Parathyroid adenoma (tissue), 2 donors: ENCODE data around the gene MAK.
A peak's percentile ranks its signal among the peaks of the same experiment; 100 is the strongest.
"Not testable (repeated sequence)": the region's sequence is repeated elsewhere in the genome, so short reads cannot be mapped to it uniquely, and the experiment has no call there.

Experiments
- H2AFZ ChIP-seq: fragments of 300-600 bp; sonication (generic); one replicate; pipeline ENCODE4 v1.7.0; 2017; ENCODE audit warnings: antibody characterized with exemption, mild to moderate bottlenecking
- H3K27ac ChIP-seq: fragments of 300-600 bp; sonication (generic); one replicate; pipeline ENCODE4 v1.7.0; 2017
- H3K27me3 ChIP-seq: fragments of 300-600 bp; sonication (generic); one replicate; pipeline ENCODE4 v1.7.0; 2017; ENCODE audit warnings: low read length; ENCODE audit not compliant: control insufficient read depth, insufficient read depth
- H3K36me3 ChIP-seq: fragments of 300-600 bp; sonication (generic); one replicate; pipeline ENCODE4 v1.7.0; 2017; ENCODE audit warnings: low read length; ENCODE audit not compliant: control insufficient read depth, insufficient read depth
- H3K4me1 ChIP-seq: fragments of 300-600 bp; sonication (generic); one replicate; pipeline ENCODE4 v1.7.0; 2017; ENCODE audit warnings: control low read depth
- H3K4me2 ChIP-seq: fragments of 300-600 bp; sonication (generic); one replicate; pipeline ENCODE4 v1.7.0; 2017; ENCODE audit warnings: low read length
- H3K4me3 ChIP-seq: fragments of 300-600 bp; sonication (generic); one replicate; pipeline ENCODE4 v1.7.0; 2017; ENCODE audit warnings: low read depth, low read length
- H3K79me2 ChIP-seq: fragments of 300-600 bp; sonication (generic); one replicate; pipeline ENCODE4 v1.7.0; 2017; ENCODE audit warnings: control low read depth
- H3K9ac ChIP-seq: fragments of 300-600 bp; sonication (generic); one replicate; pipeline ENCODE4 v1.7.0; 2017; ENCODE audit warnings: mild to moderate bottlenecking
- H3K9me3 ChIP-seq: fragments of 300-600 bp; sonication (generic); one replicate; pipeline ENCODE4 v1.7.0; 2017; ENCODE audit warnings: low read length; ENCODE audit not compliant: control insufficient read depth
- CTCF ChIP-seq: fragments of 300-600 bp; sonication (generic); IDR thresholded peaks from one replicate; pipeline ENCODE4 v1.7.0; 2017; ENCODE audit warnings: antibody characterized with exemption, mild to moderate bottlenecking
- donor health status: primary hyperparathyroidism.

Gene MAK

GRCh38 chr6:10769419-10769818 is 68.9 kb downstream of the MAK start:
- H3K4me3 ChIP-seq = no peak overlapping the region
- TF ChIP-seq CTCF = no peak

GRCh38 chr6:10763006-10763405 is 75.3 kb downstream of the MAK start:
- H2AFZ ChIP-seq = no peak overlapping the region
- TF ChIP-seq CTCF = no peak
- no peak overlapping the region for H3K27ac ChIP-seq
- no peaks in the 10 kb centered on the region for H3K27me3 ChIP-seq
- no peaks in the 10 kb centered on the region for H3K4me1 ChIP-seq
- no peak overlapping the region for H3K9ac ChIP-seq
- no peaks in the 10 kb centered on the region for H3K36me3 ChIP-seq
- no peaks in the 10 kb centered on the region for H3K9me3 ChIP-seq
- no peak overlapping the region for H3K4me2 ChIP-seq
- H3K4me3 ChIP-seq = no peak overlapping the region
- H3K79me2 ChIP-seq = no peaks in the 10 kb centered on the region

More at GRCh38 chr6:10769419-10769818, 68.9 kb downstream of the MAK start:
- Histone ChIP-seq H3K27ac (no peak overlapping the region), H3K9ac (no peak overlapping the region), H2AFZ (no peak overlapping the region), H3K79me2 (no peaks in the 10 kb centered on the region), H3K9me3 (no peaks in the 10 kb centered on the region), H3K27me3 (no peaks in the 10 kb centered on the region), H3K36me3 (no peaks in the 10 kb centered on the region), H3K4me1 (no peaks in the 10 kb centered on the region), H3K4me2 (no peak overlapping the region)

- Histone ChIP-seq H3K79me2 (no peaks in the 10 kb centered on the region), H3K9me3 (no peaks in the 10 kb centered on the region), H3K4me2 (no peak overlapping the region), H3K27ac (no peak overlapping the region), H3K36me3 (no peaks in the 10 kb centered on the region), H3K27me3 (no peaks in the 10 kb centered on the region), H3K9ac (no peak overlapping the region), H3K4me1 (no peaks in the 10 kb centered on the region), H2AFZ (no peak overlapping the region), H3K4me3 (no peak overlapping the region)
- no peak for TF ChIP-seq CTCF
Measured at GRCh38 chr6:10759884-10760329, 78.4 kb downstream of the MAK start.

GRCh38 chr6:10759312-10759839 is 79.0 kb downstream of the MAK start:
- Histone ChIP-seq H3K36me3 (no peaks in the 10 kb centered on the region), H2AFZ (no peak overlapping the region), H3K79me2 (peaks cover 3% of the 10 kb centered on the region), H3K27ac (no peak overlapping the region), H3K9ac (no peak overlapping the region), H3K27me3 (no peaks in the 10 kb centered on the region), H3K4me2 (no peak overlapping the region), H3K9me3 (no peaks in the 10 kb centered on the region), H3K4me1 (no peaks in the 10 kb centered on the region), H3K4me3 (no peak overlapping the region)
- peak; percentile 58 for TF ChIP-seq CTCF

GRCh38 chr6:10756085-10756484 is 82.3 kb downstream of the MAK start:
- Histone ChIP-seq H2AFZ (no peak overlapping the region), H3K36me3 (no peaks in the 10 kb centered on the region), H3K4me3 (no peak overlapping the region), H3K79me2 (peaks cover 13% of the 10 kb centered on the region), H3K9ac (no peak overlapping the region), H3K9me3 (no peaks in the 10 kb centered on the region), H3K27me3 (no peaks in the 10 kb centered on the region), H3K4me2 (no peak overlapping the region), H3K27ac (no peak overlapping the region), H3K4me1 (no peaks in the 10 kb centered on the region)
- no peak for TF ChIP-seq CTCF

GRCh38 chr6:10751757-10752156 is 86.6 kb downstream of the MAK start:
- H2AFZ ChIP-seq, H3K36me3 ChIP-seq, H3K4me3 ChIP-seq, H3K27me3 ChIP-seq, H3K27ac ChIP-seq, H3K9me3 ChIP-seq, H3K4me1 ChIP-seq, H3K9ac ChIP-seq, H3K4me2 ChIP-seq: not testable (repeated sequence)
- H3K79me2 ChIP-seq = peaks cover 34% of the 10 kb centered on the region

- not testable (repeated sequence) for H3K27ac ChIP-seq, H3K9me3 ChIP-seq, H3K27me3 ChIP-seq, H3K4me1 ChIP-seq, H3K36me3 ChIP-seq, H2AFZ ChIP-seq, H3K9ac ChIP-seq, H3K4me3 ChIP-seq, H3K4me2 ChIP-seq
- H3K79me2 ChIP-seq = peaks cover 34% of the 10 kb centered on the region
Measured at GRCh38 chr6:10750568-10750967, 87.8 kb downstream of the MAK start.
